H1 (cell line): Measurements from ENCODE around the gene ATF7IP. TPM values are rescaled to one million over a fixed set of nuclear protein-coding genes. Genes with fewer than 3 reads are reported as not detected.

ENCODE experiments used
- EP300 ChIP-seq, 2 experiments: IDR thresholded peaks; 1 replicate in 1 of 2; 2 replicates in 1 of 2; pipeline ENCODE4 v1.6.1; 2011 to 2012; ENCODE audit warnings: low read depth in 2 of 2, low read length in 2 of 2, mild to moderate bottlenecking in 2 of 2, borderline replicate concordance in 1 of 2, inconsistent platforms in 1 of 2, moderate library complexity in 1 of 2
- POU5F1 ChIP-seq: IDR thresholded peaks from 2 replicates; pipeline ENCODE4 v1.6.1; 2011; ENCODE audit warnings: low read depth, mild to moderate bottlenecking, low read length, moderate library complexity
- SP2 ChIP-seq: IDR thresholded peaks from 2 replicates; pipeline ENCODE4 v1.6.1; 2012; ENCODE audit warnings: mild to moderate bottlenecking, low read length, inconsistent platforms
- polyA plus RNA-seq, 7 experiments: library from polyadenylated mRNA; depleted of rRNA in 3 of 7; stranded (reverse) in 5 of 7; unstranded in 2 of 7; fragments of >200 nt in 5 of 7; fragments of 200-250 nt in 2 of 7; gene quantifications; 1 replicate in 5 of 7; 2 replicates in 1 of 7; 4 replicates in 1 of 7; pipeline versions ENCODE4 v1.2.1 to v1.2.3, GENCODE V29; 2011 to 2013; ENCODE audit warnings: missing spikeins in 2 of 7, mixed read lengths in 2 of 7
- total RNA-seq: library from RNA; stranded (reverse); fragmentation: NEBNext Ultra II Directional; extraction: Animal tissue kit (Norgen Biotek cat#: 25700); gene quantifications from 2 replicates; pipeline ENCODE4 v1.2.1, GENCODE V29; 2021

ATF7IP gene
- total and polyA plus RNA-seq, 2 of the 8 experiments (the other 6 are each of a cell fraction or from before 2014, with no cell fraction given), result 34.2 to 148 TPM

GRCh38 chr12:14395074-14395778, 29.7 kb downstream of the ATF7IP start (continued):
- TF ChIP-seq POU5F1, result no peak
- TF ChIP-seq SP2, result no peak
- no peak for TF ChIP-seq EP300 (IDR thresholded peaks at IDR 0.05; ENCODE audit: borderline replicate concordance in 1 of 2, low read depth in 2 of 2, low read length in 2 of 2)
